GM23338 (cell line): ENCODE results near the gene MAP3K14. TPM values are rescaled to one million over a fixed set of nuclear protein-coding genes. Genes with fewer than 3 reads are reported as not detected.

Source experiments
- ATAC-seq: fragments of 200-7000 bp; cut with Tn5 transposase; 3 replicates; pipeline ENCODE4 v1.9.1; 2020
- DNase-seq: peaks from one replicate; pipeline ENCODE4 v3.0.0-alpha.2; 2015; ENCODE audit warnings: low spot score
- H2AFZ ChIP-seq: fragments of 200-600 bp; sonication (generic); 2 replicates; pipeline ENCODE4 v1.8.0; 2016; ENCODE audit warnings: antibody characterized with exemption, mild to moderate bottlenecking, moderate library complexity
- H3F3A ChIP-seq: fragments of 200-600 bp; sonication (generic); replicated peaks from 2 replicates; pipeline ENCODE4 v1.8.0; 2017; ENCODE audit warnings: antibody characterized with exemption, mixed run types, low read depth
- H3K27ac ChIP-seq: fragments of 200-600 bp; sonication (generic); 2 replicates; pipeline ENCODE4 v1.6.1; 2016; ENCODE audit warnings: low read depth
- H3K27me3 ChIP-seq: fragments of 200-600 bp; sonication (generic); 2 replicates; pipeline ENCODE4 v1.8.0; 2016; ENCODE audit warnings: mild to moderate bottlenecking, mixed run types, moderate library complexity; ENCODE audit not compliant: insufficient read depth
- H3K36me3 ChIP-seq: fragments of 200-600 bp; sonication (generic); 2 replicates; pipeline ENCODE4 v1.8.0; 2016; ENCODE audit warnings: mild to moderate bottlenecking; ENCODE audit not compliant: insufficient read depth
- H3K4me1 ChIP-seq: fragments of 200-600 bp; sonication (generic); 2 replicates; pipeline ENCODE4 v1.8.0; 2016; ENCODE audit warnings: mild to moderate bottlenecking, moderate library complexity; ENCODE audit not compliant: insufficient read depth
- H3K4me2 ChIP-seq: fragments of 200-600 bp; sonication (generic); 2 replicates; pipeline ENCODE4 v1.7.1; 2017; ENCODE audit warnings: mixed run types
- H3K4me3 ChIP-seq: fragments of 200-600 bp; sonication (generic); 2 replicates; pipeline ENCODE4 v1.6.1; 2016; ENCODE audit warnings: mixed run types
- H3K79me2 ChIP-seq: fragments of 200-600 bp; sonication (generic); replicated peaks from 2 replicates; pipeline ENCODE4 v1.8.0; 2017; ENCODE audit warnings: mild to moderate bottlenecking; ENCODE audit not compliant: insufficient read depth
- H3K9me2 ChIP-seq: fragments of 200-600 bp; sonication (generic); 2 replicates; pipeline ENCODE4 v1.8.0; 2017; ENCODE audit not compliant: insufficient read depth
- H4K20me1 ChIP-seq: fragments of 200-600 bp; sonication (generic); replicated peaks from 2 replicates; pipeline ENCODE4 v1.8.0; 2017; ENCODE audit warnings: mild to moderate bottlenecking; ENCODE audit not compliant: insufficient read depth
- H3K27ac Mint-ChIP-seq: 2 replicates; pipeline ENCODE4 v1.8.0; 2020; ENCODE audit warnings: inconsistent platforms, mild to moderate bottlenecking, moderate library complexity, mixed read lengths
- H3K27me3 Mint-ChIP-seq: 3 replicates; pipeline ENCODE4 v1.8.0; 2022; ENCODE audit warnings: low read depth, mild to moderate bottlenecking, moderate library complexity, mixed read lengths, inconsistent platforms; ENCODE audit not compliant: insufficient read depth, poor library complexity
- H3K36me3 Mint-ChIP-seq: 3 replicates; pipeline ENCODE4 v1.8.0; 2021; ENCODE audit warnings: low read depth, mild to moderate bottlenecking, inconsistent platforms, moderate library complexity, mixed read lengths
- H3K4me1 Mint-ChIP-seq: 3 replicates; pipeline ENCODE4 v1.8.0; 2020; ENCODE audit warnings: mild to moderate bottlenecking, inconsistent platforms, mixed read lengths
- H3K4me3 Mint-ChIP-seq: 3 replicates; pipeline ENCODE4 v1.8.0; 2021; ENCODE audit warnings: moderate library complexity, mild to moderate bottlenecking, inconsistent platforms, mixed read lengths
- H3K9me3 Mint-ChIP-seq: 3 replicates; pipeline ENCODE4 v1.8.0; 2020; ENCODE audit warnings: moderate library complexity, mild to moderate bottlenecking, inconsistent platforms, mixed read lengths
- CREB1 ChIP-seq: fragments of 250-450 bp; sonication (Bioruptor Pico); IDR thresholded peaks from 2 replicates; pipeline ENCODE4 v1.5.0; 2020; ENCODE audit warnings: low read depth, mild to moderate bottlenecking, moderate library complexity
- EZH2 ChIP-seq: fragments of 200-600 bp; sonication (generic); IDR thresholded peaks from one replicate; pipeline ENCODE4 v1.8.0; 2017; ENCODE audit warnings: antibody characterized with exemption, mild to moderate bottlenecking, low read depth; ENCODE audit not compliant: unreplicated experiment
- EZH2phosphoT487 ChIP-seq: fragments of 200-600 bp; sonication (generic); IDR thresholded peaks from one replicate; pipeline ENCODE4 v1.8.1; 2018; ENCODE audit warnings: antibody characterized with exemption; ENCODE audit not compliant: unreplicated experiment
- JUNB ChIP-seq: IDR thresholded peaks from one replicate; pipeline ENCODE4 v1.6.1; 2016; ENCODE audit warnings: antibody characterized with exemption; ENCODE audit not compliant: unreplicated experiment
- NANOG ChIP-seq: IDR thresholded peaks from 2 replicates; pipeline ENCODE4 v1.6.1; 2016; ENCODE audit warnings: antibody characterized with exemption, borderline replicate concordance
- POLR2AphosphoS5 ChIP-seq: IDR thresholded peaks from 2 replicates; pipeline ENCODE4 v1.6.1; 2016; ENCODE audit warnings: antibody characterized with exemption, low read depth
- STAT1 ChIP-seq: IDR thresholded peaks from one replicate; pipeline ENCODE4 v1.6.1; 2016; ENCODE audit warnings: antibody characterized with exemption; ENCODE audit not compliant: unreplicated experiment
- ZNF331 ChIP-seq: fragments of 250-450 bp; sonication (Bioruptor Pico); IDR thresholded peaks from 2 replicates; pipeline ENCODE4 v1.5.0; 2020; ENCODE audit warnings: low read depth, mild to moderate bottlenecking, moderate library complexity
- polyA plus RNA-seq: library from polyadenylated mRNA; unstranded; fragments of >200 nt; fragmentation: Nextera tagmentation; extraction: Ambion mirVana; gene quantifications from 2 replicates; pipeline ENCODE4 v1.2.1, GENCODE V29; 2016
- total RNA-seq: library from RNA; depleted of rRNA; stranded (reverse); fragments of >200 nt; shearing (Covaris generic); gene quantifications from 2 replicates; pipeline ENCODE4 v1.2.3, GENCODE V29; 2014
- TF ChIP-seq, protein P1 (sequence below): IDR thresholded peaks from 2 replicates; pipeline ENCODE4 v1.6.1; 2016; ENCODE audit warnings: antibody characterized with exemption
- TF ChIP-seq, protein P2 (sequence below): fragments of 250-450 bp; sonication (Bioruptor Pico); IDR thresholded peaks from 2 replicates; pipeline ENCODE4 v1.5.0; 2020; ENCODE audit warnings: mild to moderate bottlenecking, moderate library complexity
- TF ChIP-seq, protein P3 (sequence below): IDR thresholded peaks from one replicate; pipeline ENCODE4 v1.6.1; 2018; ENCODE audit warnings: antibody characterized with exemption; ENCODE audit not compliant: unreplicated experiment
- TF ChIP-seq, protein P4 (sequence below), 2 experiments: fragments of 200-600 bp in 1 of 2; sonication (generic) in 1 of 2; conservative IDR thresholded peaks; 2 replicates each; pipeline versions ENCODE4 v1.5.1 to v1.6.1; 2016 to 2017; ENCODE audit warnings: antibody characterized with exemption in 2 of 2, low read depth in 2 of 2, mild to moderate bottlenecking in 2 of 2, moderate library complexity in 1 of 2

MAP3K14 gene
- total and polyA plus RNA-seq, 2 experiments from 2014 or later: 1.3 to 4.9 TPM

DNA sequence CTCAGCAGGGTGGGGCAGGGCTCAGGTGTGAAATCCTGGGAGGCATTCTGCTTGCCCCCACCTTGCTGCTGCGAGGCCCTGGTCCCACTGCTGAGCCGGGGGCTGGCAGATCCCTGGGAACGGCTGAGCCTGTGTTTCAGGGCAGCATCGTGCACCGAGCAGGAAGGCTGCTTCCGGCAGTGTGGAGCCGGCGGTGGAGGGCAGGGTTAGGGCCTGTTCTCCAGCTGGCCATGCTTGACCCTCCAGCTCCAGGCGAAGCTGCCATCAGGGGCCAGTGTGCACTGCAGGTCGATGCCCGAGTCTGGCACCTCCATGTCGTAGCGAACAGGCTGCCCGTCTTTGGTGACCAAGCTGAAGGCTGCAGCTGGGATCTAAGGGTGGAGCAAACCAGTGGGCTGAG lies 52.4 kb downstream of the MAP3K14 start:
- Histone ChIP-seq H3K4me2 (no peak overlapping the region), H3K4me1 (peaks cover 9% of the 10 kb centered on the region; the same call in 1 of the 2 replicates), H4K20me1 (no peaks in the 10 kb centered on the region; the same call in 1 of the 2 replicates), H3K27ac (no peak overlapping the region), H3K36me3 (no peaks in the 10 kb centered on the region), H3K4me3 (no peak overlapping the region), H3K79me2 (no peaks in the 10 kb centered on the region), H3F3A (peaks cover 3% of the 10 kb centered on the region; the same call in 1 of the 2 replicates), H2AFZ (no peak overlapping the region), H3K9me2 (no peaks in the 10 kb centered on the region), H3K27me3 (peaks cover 11% of the 10 kb centered on the region)
- Mint-ChIP-seq H3K4me1 (peaks cover 10% of the 10 kb centered on the region), H3K36me3 (peaks cover 22% of the 10 kb centered on the region), H3K27me3 (peaks cover 14% of the 10 kb centered on the region), H3K4me3 (no peak overlapping the region), H3K27ac (no peak overlapping the region), H3K9me3 (no peaks in the 10 kb centered on the region)
- no peak for ATAC-seq
- DNase-seq: no peak
- TF ChIP-seq JUNB (no peak), POLR2AphosphoS5 (no peak), CREB1 (CRISPR knock-in tag) (no peak), EZH2phosphoT487 (no peak), NANOG (no peak), EZH2 (no peak), STAT1 (no peak), ZNF331 (CRISPR knock-in tag) (no peak)
- TF ChIP-seq, protein P1, sequence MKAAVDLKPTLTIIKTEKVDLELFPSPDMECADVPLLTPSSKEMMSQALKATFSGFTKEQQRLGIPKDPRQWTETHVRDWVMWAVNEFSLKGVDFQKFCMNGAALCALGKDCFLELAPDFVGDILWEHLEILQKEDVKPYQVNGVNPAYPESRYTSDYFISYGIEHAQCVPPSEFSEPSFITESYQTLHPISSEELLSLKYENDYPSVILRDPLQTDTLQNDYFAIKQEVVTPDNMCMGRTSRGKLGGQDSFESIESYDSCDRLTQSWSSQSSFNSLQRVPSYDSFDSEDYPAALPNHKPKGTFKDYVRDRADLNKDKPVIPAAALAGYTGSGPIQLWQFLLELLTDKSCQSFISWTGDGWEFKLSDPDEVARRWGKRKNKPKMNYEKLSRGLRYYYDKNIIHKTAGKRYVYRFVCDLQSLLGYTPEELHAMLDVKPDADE: no peak
- TF ChIP-seq, protein P2, sequence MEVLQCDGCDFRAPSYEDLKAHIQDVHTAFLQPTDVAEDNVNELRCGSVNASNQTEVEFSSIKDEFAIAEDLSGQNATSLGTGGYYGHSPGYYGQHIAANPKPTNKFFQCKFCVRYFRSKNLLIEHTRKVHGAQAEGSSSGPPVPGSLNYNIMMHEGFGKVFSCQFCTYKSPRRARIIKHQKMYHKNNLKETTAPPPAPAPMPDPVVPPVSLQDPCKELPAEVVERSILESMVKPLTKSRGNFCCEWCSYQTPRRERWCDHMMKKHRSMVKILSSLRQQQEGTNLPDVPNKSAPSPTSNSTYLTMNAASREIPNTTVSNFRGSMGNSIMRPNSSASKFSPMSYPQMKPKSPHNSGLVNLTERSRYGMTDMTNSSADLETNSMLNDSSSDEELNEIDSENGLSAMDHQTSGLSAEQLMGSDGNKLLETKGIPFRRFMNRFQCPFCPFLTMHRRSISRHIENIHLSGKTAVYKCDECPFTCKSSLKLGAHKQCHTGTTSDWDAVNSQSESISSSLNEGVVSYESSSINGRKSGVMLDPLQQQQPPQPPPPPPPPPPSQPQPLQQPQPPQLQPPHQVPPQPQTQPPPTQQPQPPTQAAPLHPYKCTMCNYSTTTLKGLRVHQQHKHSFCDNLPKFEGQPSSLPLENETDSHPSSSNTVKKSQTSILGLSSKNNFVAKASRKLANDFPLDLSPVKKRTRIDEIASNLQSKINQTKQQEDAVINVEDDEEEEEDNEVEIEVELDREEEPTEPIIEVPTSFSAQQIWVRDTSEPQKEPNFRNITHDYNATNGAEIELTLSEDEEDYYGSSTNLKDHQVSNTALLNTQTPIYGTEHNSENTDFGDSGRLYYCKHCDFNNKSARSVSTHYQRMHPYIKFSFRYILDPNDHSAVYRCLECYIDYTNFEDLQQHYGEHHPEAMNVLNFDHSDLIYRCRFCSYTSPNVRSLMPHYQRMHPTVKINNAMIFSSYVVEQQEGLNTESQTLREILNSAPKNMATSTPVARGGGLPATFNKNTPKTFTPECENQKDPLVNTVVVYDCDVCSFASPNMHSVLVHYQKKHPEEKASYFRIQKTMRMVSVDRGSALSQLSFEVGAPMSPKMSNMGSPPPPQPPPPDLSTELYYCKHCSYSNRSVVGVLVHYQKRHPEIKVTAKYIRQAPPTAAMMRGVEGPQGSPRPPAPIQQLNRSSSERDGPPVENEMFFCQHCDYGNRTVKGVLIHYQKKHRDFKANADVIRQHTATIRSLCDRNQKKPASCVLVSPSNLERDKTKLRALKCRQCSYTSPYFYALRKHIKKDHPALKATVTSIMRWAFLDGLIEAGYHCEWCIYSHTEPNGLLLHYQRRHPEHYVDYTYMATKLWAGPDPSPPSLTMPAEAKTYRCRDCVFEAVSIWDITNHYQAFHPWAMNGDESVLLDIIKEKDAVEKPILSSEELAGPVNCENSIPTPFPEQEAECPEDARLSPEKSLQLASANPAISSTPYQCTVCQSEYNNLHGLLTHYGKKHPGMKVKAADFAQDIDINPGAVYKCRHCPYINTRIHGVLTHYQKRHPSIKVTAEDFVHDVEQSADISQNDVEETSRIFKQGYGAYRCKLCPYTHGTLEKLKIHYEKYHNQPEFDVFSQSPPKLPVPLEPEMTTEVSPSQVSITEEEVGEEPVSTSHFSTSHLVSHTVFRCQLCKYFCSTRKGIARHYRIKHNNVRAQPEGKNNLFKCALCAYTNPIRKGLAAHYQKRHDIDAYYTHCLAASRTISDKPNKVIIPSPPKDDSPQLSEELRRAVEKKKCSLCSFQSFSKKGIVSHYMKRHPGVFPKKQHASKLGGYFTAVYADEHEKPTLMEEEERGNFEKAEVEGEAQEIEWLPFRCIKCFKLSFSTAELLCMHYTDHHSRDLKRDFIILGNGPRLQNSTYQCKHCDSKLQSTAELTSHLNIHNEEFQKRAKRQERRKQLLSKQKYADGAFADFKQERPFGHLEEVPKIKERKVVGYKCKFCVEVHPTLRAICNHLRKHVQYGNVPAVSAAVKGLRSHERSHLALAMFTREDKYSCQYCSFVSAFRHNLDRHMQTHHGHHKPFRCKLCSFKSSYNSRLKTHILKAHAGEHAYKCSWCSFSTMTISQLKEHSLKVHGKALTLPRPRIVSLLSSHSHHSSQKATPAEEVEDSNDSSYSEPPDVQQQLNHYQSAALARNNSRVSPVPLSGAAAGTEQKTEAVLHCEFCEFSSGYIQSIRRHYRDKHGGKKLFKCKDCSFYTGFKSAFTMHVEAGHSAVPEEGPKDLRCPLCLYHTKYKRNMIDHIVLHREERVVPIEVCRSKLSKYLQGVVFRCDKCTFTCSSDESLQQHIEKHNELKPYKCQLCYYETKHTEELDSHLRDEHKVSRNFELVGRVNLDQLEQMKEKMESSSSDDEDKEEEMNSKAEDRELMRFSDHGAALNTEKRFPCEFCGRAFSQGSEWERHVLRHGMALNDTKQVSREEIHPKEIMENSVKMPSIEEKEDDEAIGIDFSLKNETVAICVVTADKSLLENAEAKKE (CRISPR knock-in tag): no peak
- TF ChIP-seq, protein P3, sequence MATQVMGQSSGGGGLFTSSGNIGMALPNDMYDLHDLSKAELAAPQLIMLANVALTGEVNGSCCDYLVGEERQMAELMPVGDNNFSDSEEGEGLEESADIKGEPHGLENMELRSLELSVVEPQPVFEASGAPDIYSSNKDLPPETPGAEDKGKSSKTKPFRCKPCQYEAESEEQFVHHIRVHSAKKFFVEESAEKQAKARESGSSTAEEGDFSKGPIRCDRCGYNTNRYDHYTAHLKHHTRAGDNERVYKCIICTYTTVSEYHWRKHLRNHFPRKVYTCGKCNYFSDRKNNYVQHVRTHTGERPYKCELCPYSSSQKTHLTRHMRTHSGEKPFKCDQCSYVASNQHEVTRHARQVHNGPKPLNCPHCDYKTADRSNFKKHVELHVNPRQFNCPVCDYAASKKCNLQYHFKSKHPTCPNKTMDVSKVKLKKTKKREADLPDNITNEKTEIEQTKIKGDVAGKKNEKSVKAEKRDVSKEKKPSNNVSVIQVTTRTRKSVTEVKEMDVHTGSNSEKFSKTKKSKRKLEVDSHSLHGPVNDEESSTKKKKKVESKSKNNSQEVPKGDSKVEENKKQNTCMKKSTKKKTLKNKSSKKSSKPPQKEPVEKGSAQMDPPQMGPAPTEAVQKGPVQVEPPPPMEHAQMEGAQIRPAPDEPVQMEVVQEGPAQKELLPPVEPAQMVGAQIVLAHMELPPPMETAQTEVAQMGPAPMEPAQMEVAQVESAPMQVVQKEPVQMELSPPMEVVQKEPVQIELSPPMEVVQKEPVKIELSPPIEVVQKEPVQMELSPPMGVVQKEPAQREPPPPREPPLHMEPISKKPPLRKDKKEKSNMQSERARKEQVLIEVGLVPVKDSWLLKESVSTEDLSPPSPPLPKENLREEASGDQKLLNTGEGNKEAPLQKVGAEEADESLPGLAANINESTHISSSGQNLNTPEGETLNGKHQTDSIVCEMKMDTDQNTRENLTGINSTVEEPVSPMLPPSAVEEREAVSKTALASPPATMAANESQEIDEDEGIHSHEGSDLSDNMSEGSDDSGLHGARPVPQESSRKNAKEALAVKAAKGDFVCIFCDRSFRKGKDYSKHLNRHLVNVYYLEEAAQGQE: no peak
- TF ChIP-seq, protein P4, sequence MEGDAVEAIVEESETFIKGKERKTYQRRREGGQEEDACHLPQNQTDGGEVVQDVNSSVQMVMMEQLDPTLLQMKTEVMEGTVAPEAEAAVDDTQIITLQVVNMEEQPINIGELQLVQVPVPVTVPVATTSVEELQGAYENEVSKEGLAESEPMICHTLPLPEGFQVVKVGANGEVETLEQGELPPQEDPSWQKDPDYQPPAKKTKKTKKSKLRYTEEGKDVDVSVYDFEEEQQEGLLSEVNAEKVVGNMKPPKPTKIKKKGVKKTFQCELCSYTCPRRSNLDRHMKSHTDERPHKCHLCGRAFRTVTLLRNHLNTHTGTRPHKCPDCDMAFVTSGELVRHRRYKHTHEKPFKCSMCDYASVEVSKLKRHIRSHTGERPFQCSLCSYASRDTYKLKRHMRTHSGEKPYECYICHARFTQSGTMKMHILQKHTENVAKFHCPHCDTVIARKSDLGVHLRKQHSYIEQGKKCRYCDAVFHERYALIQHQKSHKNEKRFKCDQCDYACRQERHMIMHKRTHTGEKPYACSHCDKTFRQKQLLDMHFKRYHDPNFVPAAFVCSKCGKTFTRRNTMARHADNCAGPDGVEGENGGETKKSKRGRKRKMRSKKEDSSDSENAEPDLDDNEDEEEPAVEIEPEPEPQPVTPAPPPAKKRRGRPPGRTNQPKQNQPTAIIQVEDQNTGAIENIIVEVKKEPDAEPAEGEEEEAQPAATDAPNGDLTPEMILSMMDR (conservative IDR thresholded peaks at IDR 0.05; ENCODE audit: low read depth in 2 of 2): no peak
